Fibroblast of lung (primary cell): Measurements from ENCODE around the gene NEK2. TPM values are rescaled to one million over a fixed set of nuclear protein-coding genes. Genes with fewer than 3 reads are reported as not detected.

ENCODE experiments used
- DNase-seq, 2 donors: peaks; one replicate each; pipeline versions ENCODE4 v3.0.0 to v3.0.0-alpha.2; 2010; ENCODE audit warnings: low read depth in 2 of 2
- H2AFZ ChIP-seq: 2 replicates; pipeline ENCODE4 v1.5.1; 2012; ENCODE audit warnings: low read length, control low read depth, inconsistent platforms
- H3K27ac ChIP-seq: 2 replicates; pipeline ENCODE4 v1.5.1; 2011; ENCODE audit warnings: low read length, control low read depth; ENCODE audit not compliant: insufficient read depth
- H3K27me3 ChIP-seq: 2 replicates; pipeline ENCODE4 v1.5.1; 2011; ENCODE audit warnings: mild to moderate bottlenecking, low read length; ENCODE audit not compliant: control insufficient read depth, insufficient read depth
- H3K36me3 ChIP-seq: 2 replicates; pipeline ENCODE4 v1.5.1; 2011; ENCODE audit warnings: low read length; ENCODE audit not compliant: control insufficient read depth, insufficient read depth
- H3K4me1 ChIP-seq: 2 replicates; pipeline ENCODE4 v1.5.1; 2011; ENCODE audit warnings: low read length; ENCODE audit not compliant: control insufficient read depth, insufficient read depth; ENCODE audit errors: extremely low read depth
- H3K4me2 ChIP-seq: 2 replicates; pipeline ENCODE4 v1.5.1; 2011; ENCODE audit warnings: low read length, control low read depth; ENCODE audit not compliant: insufficient read depth; ENCODE audit errors: extremely low read depth
- H3K4me3 ChIP-seq, 4 experiments: fragments of 200-600 bp in 1 of 4; sonication (generic) in 1 of 4; replicated peaks in 1 of 4; 2 replicates each; pipeline ENCODE4 v1.5.1; 2011 to 2016; ENCODE audit warnings: low read length in 4 of 4, low read depth in 3 of 4, mild to moderate bottlenecking in 3 of 4, control low read depth in 2 of 4, inconsistent platforms in 1 of 4, mixed read lengths in 1 of 4; ENCODE audit not compliant: insufficient read depth in 1 of 4; ENCODE audit errors: control extremely low read depth in 1 of 4
- H3K79me2 ChIP-seq: 2 replicates; pipeline ENCODE4 v1.5.1; 2012; ENCODE audit warnings: mild to moderate bottlenecking, low read length, inconsistent platforms; ENCODE audit not compliant: control insufficient read depth, insufficient read depth
- H3K9ac ChIP-seq: 2 replicates; pipeline ENCODE4 v1.5.1; 2011; ENCODE audit warnings: mild to moderate bottlenecking, low read length, control low read depth; ENCODE audit not compliant: insufficient read depth
- H3K9me3 ChIP-seq: 2 replicates; pipeline ENCODE4 v1.5.1; 2012; ENCODE audit warnings: low read depth, low read length; ENCODE audit not compliant: control insufficient read depth, insufficient read depth
- H4K20me1 ChIP-seq: 2 replicates; pipeline ENCODE4 v1.5.1; 2011; ENCODE audit warnings: low read length; ENCODE audit not compliant: control insufficient read depth, insufficient read depth; ENCODE audit errors: extremely low read depth
- EZH2 ChIP-seq: IDR thresholded peaks from 2 replicates; pipeline ENCODE4 v1.5.1; 2012; ENCODE audit warnings: low read length, control low read depth, mild to moderate bottlenecking; ENCODE audit errors: missing control alignments
- polyA plus RNA-seq, 2 donors: library from polyadenylated mRNA; depleted of rRNA in 1 of 2; stranded (reverse) in 1 of 2; unstranded in 1 of 2; fragments of >200 nt; gene quantifications; 2 replicates each; pipeline ENCODE4 v1.2.1, GENCODE V29; 2011 to 2012; ENCODE audit warnings: missing spikeins in 1 of 2
- total RNA-seq: library from RNA; depleted of rRNA; stranded (reverse); fragments of >200 nt; gene quantifications from 2 replicates; pipeline ENCODE4 v1.2.1, GENCODE V29; 2014
- TF ChIP-seq, protein P1 (sequence below), 2 donors: IDR thresholded peaks in 1 of 2; conservative IDR thresholded peaks in 1 of 2; 1 replicate in 1 of 2; 2 replicates in 1 of 2; pipeline ENCODE4 v1.5.1; 2011 to 2012; ENCODE audit warnings: low read length in 2 of 2, control low read depth in 1 of 2, inconsistent platforms in 1 of 2, low read depth in 1 of 2, mild to moderate bottlenecking in 1 of 2

NEK2 gene
- total and polyA plus RNA-seq, 2 donors (not counting 1 experiment from before 2014, with no cell fraction given) = 6.8 to 12.7 TPM

- no peak overlapping the region for H3K27ac ChIP-seq
- no peak overlapping the region for H3K4me3 ChIP-seq
- no peaks in the 10 kb centered on the region for H3K4me1 ChIP-seq
- no peak overlapping the region for H2AFZ ChIP-seq
- no peaks in the 10 kb centered on the region for H3K79me2 ChIP-seq
- H3K4me2 ChIP-seq = no peak overlapping the region
- peaks cover 8% of the 10 kb centered on the region for H3K27me3 ChIP-seq
- no peaks in the 10 kb centered on the region for H3K36me3 ChIP-seq
- TF ChIP-seq, protein P1, sequence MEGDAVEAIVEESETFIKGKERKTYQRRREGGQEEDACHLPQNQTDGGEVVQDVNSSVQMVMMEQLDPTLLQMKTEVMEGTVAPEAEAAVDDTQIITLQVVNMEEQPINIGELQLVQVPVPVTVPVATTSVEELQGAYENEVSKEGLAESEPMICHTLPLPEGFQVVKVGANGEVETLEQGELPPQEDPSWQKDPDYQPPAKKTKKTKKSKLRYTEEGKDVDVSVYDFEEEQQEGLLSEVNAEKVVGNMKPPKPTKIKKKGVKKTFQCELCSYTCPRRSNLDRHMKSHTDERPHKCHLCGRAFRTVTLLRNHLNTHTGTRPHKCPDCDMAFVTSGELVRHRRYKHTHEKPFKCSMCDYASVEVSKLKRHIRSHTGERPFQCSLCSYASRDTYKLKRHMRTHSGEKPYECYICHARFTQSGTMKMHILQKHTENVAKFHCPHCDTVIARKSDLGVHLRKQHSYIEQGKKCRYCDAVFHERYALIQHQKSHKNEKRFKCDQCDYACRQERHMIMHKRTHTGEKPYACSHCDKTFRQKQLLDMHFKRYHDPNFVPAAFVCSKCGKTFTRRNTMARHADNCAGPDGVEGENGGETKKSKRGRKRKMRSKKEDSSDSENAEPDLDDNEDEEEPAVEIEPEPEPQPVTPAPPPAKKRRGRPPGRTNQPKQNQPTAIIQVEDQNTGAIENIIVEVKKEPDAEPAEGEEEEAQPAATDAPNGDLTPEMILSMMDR (conservative IDR thresholded peaks at IDR 0.05 in 1 of 2, IDR thresholded peaks at IDR 0.05 in 1 of 2; ENCODE audit: low read depth in 1 of 2, low read length in 2 of 2) = no peak
- TF ChIP-seq EZH2 = no peak
- no peak overlapping the region for H3K9ac ChIP-seq
- no peaks in the 10 kb centered on the region for H3K9me3 ChIP-seq
- H4K20me1 ChIP-seq = no peaks in the 10 kb centered on the region
- DNase-seq = no peak
Measured at GRCh38 chr1:211687462-211688215, 12.2 kb upstream of the NEK2 start.

- Histone ChIP-seq H3K4me1 (no peaks in the 10 kb centered on the region), H3K9me3 (no peaks in the 10 kb centered on the region), H3K9ac (no peak overlapping the region), H3K27ac (no peak overlapping the region), H3K4me2 (no peak overlapping the region), H3K27me3 (peaks cover 8% of the 10 kb centered on the region), H2AFZ (no peak overlapping the region), H3K36me3 (no peaks in the 10 kb centered on the region), H3K4me3 (no peak overlapping the region), H4K20me1 (no peaks in the 10 kb centered on the region), H3K79me2 (no peaks in the 10 kb centered on the region)
- DNase-seq = no peak
- TF ChIP-seq, protein P1 (conservative IDR thresholded peaks at IDR 0.05 in 1 of 2, IDR thresholded peaks at IDR 0.05 in 1 of 2; ENCODE audit: low read depth in 1 of 2, low read length in 2 of 2) = no peak
- TF ChIP-seq EZH2 = no peak
Measured at GRCh38 chr1:211685823-211686222, 10.4 kb upstream of the NEK2 start.

GRCh38 chr1:211684791-211685190 is 9.4 kb upstream of the NEK2 start:
- Histone ChIP-seq H3K79me2 (no peaks in the 10 kb centered on the region), H3K27me3 (peaks cover 8% of the 10 kb centered on the region), H2AFZ (no peak overlapping the region), H3K9me3 (no peaks in the 10 kb centered on the region), H3K36me3 (no peaks in the 10 kb centered on the region), H3K9ac (no peak overlapping the region), H3K4me3 (no peak overlapping the region), H3K27ac (no peak overlapping the region), H4K20me1 (no peaks in the 10 kb centered on the region), H3K4me1 (no peaks in the 10 kb centered on the region), H3K4me2 (no peak overlapping the region)
- no peak for TF ChIP-seq EZH2
- TF ChIP-seq, protein P1 (conservative IDR thresholded peaks at IDR 0.05 in 1 of 2, IDR thresholded peaks at IDR 0.05 in 1 of 2; ENCODE audit: low read depth in 1 of 2, low read length in 2 of 2) = no peak
- DNase-seq = peak in 1 of 2 donors; percentile 21
